NCI-H345 treated with DMSO at 0.1 percent for 48 hours (cell line): ENCODE data around the gene SERPIND1.

Experiments
- DNase-seq: peaks from one replicate; lab custom pipeline; 2025; ENCODE audit not compliant: unreplicated experiment; lab: John Stamatoyannopoulos, UW

The SERPIND1 gene

DNA sequence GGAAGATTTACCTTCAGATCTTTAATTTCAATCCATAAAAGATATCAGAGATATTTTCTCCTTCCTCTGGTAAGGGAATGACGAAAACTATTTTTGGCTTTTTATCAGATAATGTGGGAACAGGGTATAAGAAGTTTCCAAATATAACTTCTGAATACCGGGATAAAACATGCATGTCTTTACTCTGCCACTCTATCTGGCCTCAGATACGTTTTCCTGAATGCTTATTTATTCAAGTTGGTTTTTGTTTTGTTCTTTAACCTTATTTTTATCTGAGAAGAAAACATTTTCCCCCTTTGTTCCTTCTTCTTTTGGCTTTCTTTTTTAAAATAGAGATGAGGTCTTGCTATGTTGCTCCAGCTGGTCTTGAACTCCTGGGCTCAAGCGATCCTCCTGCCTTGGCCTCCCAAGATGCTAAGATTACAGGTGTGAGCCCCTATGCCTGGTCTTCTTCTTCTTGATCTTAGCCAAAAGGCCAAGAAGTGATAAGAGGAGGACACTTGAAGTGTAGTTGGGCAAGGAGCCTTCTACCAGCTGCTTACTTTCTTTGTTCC, 1.5 kb downstream of the SERPIND1 start:
- DNase-seq: no peak

- DNase-seq: peak; percentile 13
These were observed 2.9 kb downstream of the SERPIND1 start for GRCh38 chr22:20776624-20777405.

DNA sequence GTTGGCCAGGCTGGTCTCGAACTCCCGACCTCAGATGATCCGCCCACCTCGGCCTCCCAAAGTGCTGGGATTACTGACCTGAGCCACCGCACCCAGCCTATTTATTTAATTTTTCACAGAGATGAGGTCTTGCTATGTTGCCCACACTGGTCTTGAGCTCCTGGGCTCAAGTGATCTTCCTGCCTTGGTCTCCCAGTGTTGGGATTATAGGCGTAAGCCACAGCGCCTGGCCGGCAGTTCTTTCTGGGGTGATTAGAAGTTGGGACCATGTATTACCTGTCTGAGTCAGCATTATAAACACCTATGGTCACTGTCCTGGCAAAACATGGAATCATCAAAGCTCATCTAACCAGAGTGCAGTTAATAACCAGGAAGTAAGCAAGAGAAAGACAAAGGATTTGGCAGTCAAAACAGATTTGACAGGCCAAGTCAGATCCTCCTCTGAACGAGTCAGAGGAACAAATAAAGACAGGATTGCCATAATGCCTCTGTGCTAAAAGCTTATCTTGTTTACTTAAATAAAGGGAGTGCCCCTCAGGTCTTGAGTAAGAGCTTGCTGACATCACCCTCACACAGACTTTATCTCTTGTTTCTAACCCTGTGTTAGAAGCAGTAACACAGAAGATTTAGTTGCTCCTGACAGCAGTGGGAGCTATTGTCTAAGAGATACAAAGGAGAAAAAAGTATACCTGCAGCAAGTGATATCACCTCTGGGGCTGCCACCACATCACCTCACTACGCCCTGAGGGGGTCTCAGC, 3.7 kb downstream of the SERPIND1 start:
- peak; percentile 17 for DNase-seq

GRCh38 chr22:20779014-20779817, 5.3 kb downstream of the SERPIND1 start:
- DNase-seq: no peak

GRCh38 chr22:20779818-20780158, 5.9 kb downstream of the SERPIND1 start:
- DNase-seq: no peak

GRCh38 chr22:20781272-20781990, 7.5 kb downstream of the SERPIND1 start:
- DNase-seq: no peak

DNA sequence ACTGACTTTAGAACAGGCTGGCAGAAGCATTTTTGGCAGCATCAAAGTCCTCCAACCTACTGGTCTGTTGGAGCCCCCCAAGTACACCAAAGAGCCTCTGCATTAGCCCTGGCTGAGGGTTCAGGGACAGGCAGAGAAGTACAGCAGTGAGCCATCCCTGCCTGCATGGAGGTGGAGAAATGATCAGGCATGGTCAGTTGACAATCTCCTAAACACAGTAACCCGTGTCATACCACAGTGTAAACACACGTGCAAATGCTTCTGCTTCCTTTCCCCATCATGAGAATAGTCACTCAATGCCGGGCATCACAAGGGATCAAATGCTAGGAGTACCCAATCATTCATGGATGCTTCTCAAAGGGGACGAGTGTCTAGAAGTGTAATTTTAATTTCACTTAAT, 8.2 kb downstream of the SERPIND1 start:
- no peak for DNase-seq

GRCh38 chr22:20782596-20783299, 8.8 kb downstream of the SERPIND1 start:
- no peak for DNase-seq

GRCh38 chr22:20783300-20783673, 9.4 kb downstream of the SERPIND1 start:
- DNase-seq: no peak

- no peak for DNase-seq
These were observed 10.2 kb downstream of the SERPIND1 start for GRCh38 chr22:20783844-20784723.

GRCh38 chr22:20785415-20785814, 11.5 kb downstream of the SERPIND1 start:
- no peak for DNase-seq

- no peak for DNase-seq
These were observed 12.1 kb downstream of the SERPIND1 start for GRCh38 chr22:20786048-20786447.

- DNase-seq: no peak
These were observed 12.6 kb downstream of the SERPIND1 start for GRCh38 chr22:20786536-20786979.

DNA sequence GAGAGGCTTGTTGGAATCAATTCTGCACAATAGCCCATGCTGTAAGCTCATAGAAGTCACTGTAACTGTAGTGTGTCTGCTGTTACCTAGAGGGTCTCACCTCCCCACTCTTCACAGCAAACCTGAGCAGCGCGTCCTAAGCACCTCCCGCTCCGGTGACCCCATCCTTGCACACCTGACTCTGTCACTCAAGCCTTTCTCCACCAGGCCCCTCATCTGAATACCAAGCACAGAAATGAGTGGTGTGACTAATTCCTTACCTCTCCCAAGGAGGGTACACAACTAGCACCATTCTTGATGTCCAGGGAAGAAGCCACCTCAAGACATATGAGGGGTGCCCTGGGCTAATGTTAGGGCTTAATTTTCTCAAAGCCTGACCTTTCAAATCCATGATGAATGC, 13.3 kb downstream of the SERPIND1 start:
- DNase-seq: no peak

- DNase-seq: no peak
These were observed 14.1 kb downstream of the SERPIND1 start for GRCh38 chr22:20787746-20788626.

- no peak for DNase-seq
These were observed 14.9 kb downstream of the SERPIND1 start for GRCh38 chr22:20788627-20789344.

GRCh38 chr22:20792221-20792965, 18.5 kb downstream of the SERPIND1 start:
- no peak for DNase-seq
